Lung (tissue), 12 donors: ENCODE data around the gene ROR1. TPM values are rescaled to one million over a fixed set of nuclear protein-coding genes. Genes with fewer than 3 reads are reported as not detected.

ENCODE experiments used
- ATAC-seq: fragments of 200-7000 bp; cut with Tn5 transposase; one replicate; pipeline ENCODE4 v1.9.1; 2020; ENCODE audit warnings: moderate number of reproducible peaks; ENCODE audit not compliant: insufficient read depth, low FRiP score
- DNase-seq, 3 donors: peaks; one replicate each; pipeline ENCODE4 v3.0.0-alpha.2; 2013 to 2017
- H3K27ac ChIP-seq, 2 donors: one replicate each; pipeline ENCODE4 v1.5.1; 2013; ENCODE audit warnings: mild to moderate bottlenecking in 2 of 2, moderate library complexity in 2 of 2, control low read depth in 1 of 2, inconsistent platforms in 1 of 2, low read depth in 1 of 2, low read length in 1 of 2
- H3K27me3 ChIP-seq, 3 donors: one replicate each; pipeline ENCODE4 v1.5.1; 2013; ENCODE audit warnings: low read length in 2 of 3; ENCODE audit not compliant: control insufficient read depth in 3 of 3, insufficient read depth in 3 of 3
- H3K36me3 ChIP-seq, 4 donors: one replicate each; pipeline ENCODE4 v1.5.1; 2013; ENCODE audit warnings: low read length in 4 of 4, mild to moderate bottlenecking in 1 of 4, moderate library complexity in 1 of 4; ENCODE audit not compliant: control insufficient read depth in 4 of 4, insufficient read depth in 4 of 4
- H3K4me1 ChIP-seq, 5 donors: one replicate each; pipeline ENCODE4 v1.5.1; 2013; ENCODE audit warnings: low read length in 5 of 5, mild to moderate bottlenecking in 2 of 5, moderate library complexity in 1 of 5; ENCODE audit not compliant: control insufficient read depth in 5 of 5, insufficient read depth in 5 of 5
- H3K4me3 ChIP-seq: one replicate; pipeline ENCODE4 v1.5.1; 2013; ENCODE audit warnings: mild to moderate bottlenecking, control low read depth, moderate library complexity
- H3K9ac ChIP-seq, 2 donors: one replicate each; pipeline ENCODE4 v1.5.1; 2013; ENCODE audit warnings: low read length in 2 of 2, control low read depth in 1 of 2; ENCODE audit not compliant: insufficient read depth in 1 of 2
- H3K9me3 ChIP-seq, 4 donors: one replicate each; pipeline ENCODE4 v1.5.1; 2013; ENCODE audit warnings: low read length in 3 of 4, mild to moderate bottlenecking in 1 of 4, moderate library complexity in 1 of 4; ENCODE audit not compliant: control insufficient read depth in 4 of 4, insufficient read depth in 3 of 4
- WGBS, 2 donors: extraction: QIAGEN DNeasy Blood & Tissue Kit; methylation state at CpG; one replicate each; pipeline ENCODE4 v1.1.7; 2013; 5-methylcytosine and 5-hydroxymethylcytosine counted together
- polyA plus RNA-seq, 2 donors: library from polyadenylated mRNA; stranded (reverse); fragments of 200-250 nt; gene quantifications; one replicate each; pipeline ENCODE4 v1.2.1, GENCODE V29; 2013
- total RNA-seq, 2 donors: library from RNA; depleted of rRNA in 1 of 2; stranded (reverse); fragments of >200 nt in 1 of 2; gene quantifications; one replicate each; pipeline ENCODE4 v1.2.1, GENCODE V29; 2014 to 2021
- TF ChIP-seq, protein P1 (sequence below): IDR thresholded peaks from 2 replicates; pipeline ENCODE4 v1.5.1; 2012; ENCODE audit warnings: mild to moderate bottlenecking; ENCODE audit errors: control extremely low read depth, extremely low read depth
- donor health status: control.
- donor health status: control.
- donor health status: Bipolar disorder and iron deficiency.
- donor health status: healthy.
- donor health status: DM: yes; HTN: yes; CAD: no.

The ROR1 gene
- total and polyA plus RNA-seq, 4 donors, result 2.9 to 47.0 (median 14.0) TPM

DNA sequence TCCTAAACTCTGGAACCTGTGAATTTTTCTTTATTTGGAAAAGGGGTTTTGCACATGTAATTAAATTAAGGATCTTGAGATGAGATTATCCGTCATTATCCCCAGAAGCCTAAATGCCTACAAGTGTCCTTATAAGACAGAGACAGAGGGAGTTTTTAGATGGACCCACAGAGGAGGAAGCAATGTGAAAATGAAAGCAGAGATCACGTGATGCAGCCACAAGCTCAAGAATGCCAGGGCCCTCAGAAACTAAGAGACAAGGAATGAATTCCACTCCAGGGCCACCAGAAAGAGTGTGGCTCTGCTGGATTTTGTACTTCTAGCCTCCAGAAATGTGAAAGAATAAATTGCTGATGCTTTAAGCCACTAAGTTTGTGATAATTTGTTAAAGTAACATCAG lies 246.0 kb downstream of the ROR1 start:
- ATAC-seq (no peak), DNase-seq (peak; percentile 28 to 76 (median 74))
- TF ChIP-seq, protein P1, sequence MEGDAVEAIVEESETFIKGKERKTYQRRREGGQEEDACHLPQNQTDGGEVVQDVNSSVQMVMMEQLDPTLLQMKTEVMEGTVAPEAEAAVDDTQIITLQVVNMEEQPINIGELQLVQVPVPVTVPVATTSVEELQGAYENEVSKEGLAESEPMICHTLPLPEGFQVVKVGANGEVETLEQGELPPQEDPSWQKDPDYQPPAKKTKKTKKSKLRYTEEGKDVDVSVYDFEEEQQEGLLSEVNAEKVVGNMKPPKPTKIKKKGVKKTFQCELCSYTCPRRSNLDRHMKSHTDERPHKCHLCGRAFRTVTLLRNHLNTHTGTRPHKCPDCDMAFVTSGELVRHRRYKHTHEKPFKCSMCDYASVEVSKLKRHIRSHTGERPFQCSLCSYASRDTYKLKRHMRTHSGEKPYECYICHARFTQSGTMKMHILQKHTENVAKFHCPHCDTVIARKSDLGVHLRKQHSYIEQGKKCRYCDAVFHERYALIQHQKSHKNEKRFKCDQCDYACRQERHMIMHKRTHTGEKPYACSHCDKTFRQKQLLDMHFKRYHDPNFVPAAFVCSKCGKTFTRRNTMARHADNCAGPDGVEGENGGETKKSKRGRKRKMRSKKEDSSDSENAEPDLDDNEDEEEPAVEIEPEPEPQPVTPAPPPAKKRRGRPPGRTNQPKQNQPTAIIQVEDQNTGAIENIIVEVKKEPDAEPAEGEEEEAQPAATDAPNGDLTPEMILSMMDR, result no peak
- H3K4me1 ChIP-seq, result peaks cover 0 to 6% (median 4%) of the 10 kb centered on the region in 5 donors
- peak overlapping the region in 1 of 2 donors; percentile 53 for H3K27ac ChIP-seq
- H3K27me3 ChIP-seq, result no peaks in the 10 kb centered on the region
- H3K36me3 ChIP-seq, result peaks cover 0 to 15% (median 5%) of the 10 kb centered on the region in 4 donors
- no peaks in the 10 kb centered on the region for H3K9me3 ChIP-seq
- H3K4me3 ChIP-seq, result no peak overlapping the region
- WGBS, 2 donors, result 48 to 52% methylated on average over 2 of the region's 2 CpGs
- H3K9ac ChIP-seq, result peak overlapping the region in 1 of 2 donors; percentile 2

DNA sequence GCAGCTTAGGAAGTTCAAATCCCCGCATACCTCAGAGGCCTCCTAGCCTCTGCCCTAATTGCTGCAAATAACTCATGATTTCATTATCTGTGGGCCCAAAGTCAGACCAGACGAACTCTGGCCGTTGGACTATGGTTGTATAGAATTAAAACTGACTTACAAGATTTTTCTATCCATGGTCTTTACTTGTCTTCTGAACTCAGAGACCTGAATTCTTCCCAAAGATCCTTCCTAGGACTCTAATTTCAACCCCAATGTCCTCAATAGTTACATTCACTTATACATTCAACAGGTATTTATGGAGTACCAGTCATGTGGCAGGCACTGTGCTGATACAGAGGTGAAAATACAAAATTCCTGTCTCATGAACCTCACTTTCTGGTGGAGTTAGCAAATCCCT lies 247.2 kb downstream of the ROR1 start:
- TF ChIP-seq, protein P1, result no peak
- ATAC-seq, result no peak

GRCh38 chr1:64025051-64025450 lies 251.2 kb downstream of the ROR1 start:
- no peak overlapping the region for H3K9ac ChIP-seq
- TF ChIP-seq, protein P1, result no peak
- no peaks in the 10 kb centered on the region for H3K27me3 ChIP-seq
- ATAC-seq (no peak), DNase-seq (no peak)
- no peak overlapping the region for H3K4me3 ChIP-seq
- H3K36me3 ChIP-seq, result peaks cover 0 to 11% (median 5%) of the 10 kb centered on the region in 4 donors
- H3K4me1 ChIP-seq, result peaks cover 0 to 2% (median 0%) of the 10 kb centered on the region in 5 donors
- peaks cover 0 to 5% (median 0%) of the 10 kb centered on the region in 4 donors for H3K9me3 ChIP-seq
- no peak overlapping the region for H3K27ac ChIP-seq
- 85 to 91% methylated on average over 4 of the region's 4 CpGs for WGBS, 2 donors

More for the DNA sequence above, 247.2 kb downstream of the ROR1 start:
- H3K9ac ChIP-seq, result no peak overlapping the region
- no peak overlapping the region for H3K4me3 ChIP-seq
- no peak overlapping the region for H3K27ac ChIP-seq
- WGBS, 2 donors, result 95% methylated on average over 3 of the region's 3 CpGs
- no peaks in the 10 kb centered on the region for H3K9me3 ChIP-seq
- no peaks in the 10 kb centered on the region for H3K27me3 ChIP-seq
- no peak for DNase-seq
- H3K36me3 ChIP-seq, result peaks cover 0 to 12% (median 4%) of the 10 kb centered on the region in 4 donors
- H3K4me1 ChIP-seq, result peaks cover 0 to 6% (median 4%) of the 10 kb centered on the region in 5 donors

DNA sequence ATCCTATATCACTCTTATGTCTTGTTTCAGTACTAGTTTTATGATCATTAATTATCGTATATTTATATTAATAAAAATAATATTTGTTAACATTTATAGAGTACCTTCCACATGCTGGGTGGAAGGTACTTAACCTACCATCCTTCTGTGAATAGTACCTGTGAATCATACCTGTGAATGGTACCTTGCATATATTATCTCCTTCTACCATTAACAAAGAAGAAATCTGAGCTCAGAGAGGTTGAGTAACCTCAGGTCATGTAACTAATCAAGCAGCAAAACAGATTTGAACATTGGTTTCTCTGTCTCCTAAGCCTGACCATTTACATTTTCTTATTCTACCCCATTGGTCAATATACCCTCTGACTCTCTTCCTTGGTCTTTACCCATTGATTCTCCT lies 255.2 kb downstream of the ROR1 start:
- no peak for DNase-seq
- Histone ChIP-seq H3K9ac (no peak overlapping the region), H3K36me3 (peaks cover 0 to 11% (median 4%) of the 10 kb centered on the region in 4 donors), H3K4me1 (peaks cover 0 to 4% (median 0%) of the 10 kb centered on the region in 5 donors), H3K27ac (no peak overlapping the region), H3K27me3 (no peaks in the 10 kb centered on the region), H3K9me3 (peaks cover 0 to 5% (median 0%) of the 10 kb centered on the region in 4 donors), H3K4me3 (no peak overlapping the region)
- WGBS, 2 donors, result 93 to 94% methylated on average over 1 of the region's 1 CpG
- TF ChIP-seq, protein P1, result no peak
- ATAC-seq, result no peak
